22Rv1 (cell line): Measurements from ENCODE around the gene LRIT3.
A peak's percentile ranks its signal among the peaks of the same experiment; 100 is the strongest.
"Not testable (repeated sequence)": the region's sequence is repeated elsewhere in the genome, so short reads cannot be mapped to it uniquely, and the experiment has no call there.

Source experiments
- H3K27ac ChIP-seq: fragments of 450-650 bp; 2 replicates; pipeline ENCODE4 v1.5.1; 2017
- ZFX ChIP-seq: fragments of 450-650 bp; IDR thresholded peaks from 2 replicates; pipeline ENCODE4 v1.6.1; 2017; ENCODE audit warnings: antibody characterized with exemption, borderline replicate concordance
- TF ChIP-seq, protein P1 (sequence below): fragments of 450-650 bp; IDR thresholded peaks from 2 replicates; pipeline ENCODE4 v1.5.1; 2017; ENCODE audit warnings: mild to moderate bottlenecking

The LRIT3 gene

DNA sequence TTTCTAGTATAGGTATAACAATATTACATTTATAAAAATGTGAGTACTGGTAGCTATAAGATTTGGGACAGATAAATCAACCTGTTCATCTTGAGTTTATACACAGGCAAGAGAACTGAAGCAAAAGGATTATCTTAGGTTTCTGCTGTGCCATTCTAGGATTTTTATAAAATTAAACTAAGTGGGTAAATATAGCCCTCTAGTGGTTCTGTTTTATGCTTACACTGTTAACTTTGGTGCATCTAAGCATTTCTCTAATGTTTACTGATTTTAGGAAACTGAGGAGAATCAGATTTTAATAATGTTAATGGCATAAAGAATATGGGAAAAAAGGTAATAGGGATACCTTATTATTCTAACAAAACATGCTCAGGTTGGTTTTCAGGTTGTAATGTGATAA lies 21.2 kb upstream of the LRIT3 start:
- H3K27ac ChIP-seq, result no peak overlapping the region
- TF ChIP-seq, protein P1, sequence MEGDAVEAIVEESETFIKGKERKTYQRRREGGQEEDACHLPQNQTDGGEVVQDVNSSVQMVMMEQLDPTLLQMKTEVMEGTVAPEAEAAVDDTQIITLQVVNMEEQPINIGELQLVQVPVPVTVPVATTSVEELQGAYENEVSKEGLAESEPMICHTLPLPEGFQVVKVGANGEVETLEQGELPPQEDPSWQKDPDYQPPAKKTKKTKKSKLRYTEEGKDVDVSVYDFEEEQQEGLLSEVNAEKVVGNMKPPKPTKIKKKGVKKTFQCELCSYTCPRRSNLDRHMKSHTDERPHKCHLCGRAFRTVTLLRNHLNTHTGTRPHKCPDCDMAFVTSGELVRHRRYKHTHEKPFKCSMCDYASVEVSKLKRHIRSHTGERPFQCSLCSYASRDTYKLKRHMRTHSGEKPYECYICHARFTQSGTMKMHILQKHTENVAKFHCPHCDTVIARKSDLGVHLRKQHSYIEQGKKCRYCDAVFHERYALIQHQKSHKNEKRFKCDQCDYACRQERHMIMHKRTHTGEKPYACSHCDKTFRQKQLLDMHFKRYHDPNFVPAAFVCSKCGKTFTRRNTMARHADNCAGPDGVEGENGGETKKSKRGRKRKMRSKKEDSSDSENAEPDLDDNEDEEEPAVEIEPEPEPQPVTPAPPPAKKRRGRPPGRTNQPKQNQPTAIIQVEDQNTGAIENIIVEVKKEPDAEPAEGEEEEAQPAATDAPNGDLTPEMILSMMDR, result peak; percentile 68
- TF ChIP-seq ZFX, result no peak

DNA sequence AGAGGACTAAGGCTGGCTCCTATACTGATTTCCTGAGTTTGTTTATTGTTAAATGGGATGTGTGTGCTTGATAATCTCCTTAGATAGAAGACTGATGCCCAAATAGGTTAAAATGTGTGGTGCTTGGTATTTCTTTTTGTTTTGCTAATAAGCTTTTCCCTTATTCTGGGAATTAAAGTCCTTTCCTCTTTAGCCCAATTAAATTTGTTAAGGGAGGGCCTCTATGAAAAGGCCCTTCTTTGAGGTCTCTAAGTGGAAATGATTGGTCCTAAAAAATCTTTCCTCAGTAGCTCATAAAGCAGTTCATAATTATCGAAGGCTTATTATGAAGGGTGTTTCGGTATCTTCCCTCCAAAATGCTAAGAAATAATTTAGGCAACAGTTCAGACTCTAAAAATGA lies 20.2 kb upstream of the LRIT3 start, which contains the start of gene RRH:
RRH (plus strand) TSS at position 301 of the 400 bp plus-strand sequence; CDS start at position 357, 56 bp downstream.
- TF ChIP-seq, protein P1, result no peak
- TF ChIP-seq ZFX, result no peak
- no peak within 1 kb of the TSS for H3K27ac ChIP-seq

DNA sequence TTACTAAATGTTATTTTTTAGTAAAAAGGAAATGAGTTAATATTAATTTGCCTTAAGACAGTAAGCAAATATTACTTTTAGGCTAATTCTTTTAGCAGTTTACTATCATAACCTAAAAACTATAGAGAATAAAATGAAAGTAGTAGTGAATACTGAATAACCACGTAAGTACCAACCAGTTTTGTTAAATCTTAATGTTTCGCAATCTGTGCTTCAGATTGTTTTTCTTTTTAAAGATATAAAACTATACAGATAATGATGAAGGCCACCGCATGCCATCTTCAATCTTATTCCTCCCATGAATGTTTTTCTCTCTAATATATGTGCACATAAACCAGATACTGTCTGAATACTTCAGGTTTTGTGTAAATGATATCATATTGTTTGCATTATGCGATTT lies 14.2 kb upstream of the LRIT3 start:
- no peak overlapping the region for H3K27ac ChIP-seq
- no peak for TF ChIP-seq ZFX
- TF ChIP-seq, protein P1, result no peak

DNA sequence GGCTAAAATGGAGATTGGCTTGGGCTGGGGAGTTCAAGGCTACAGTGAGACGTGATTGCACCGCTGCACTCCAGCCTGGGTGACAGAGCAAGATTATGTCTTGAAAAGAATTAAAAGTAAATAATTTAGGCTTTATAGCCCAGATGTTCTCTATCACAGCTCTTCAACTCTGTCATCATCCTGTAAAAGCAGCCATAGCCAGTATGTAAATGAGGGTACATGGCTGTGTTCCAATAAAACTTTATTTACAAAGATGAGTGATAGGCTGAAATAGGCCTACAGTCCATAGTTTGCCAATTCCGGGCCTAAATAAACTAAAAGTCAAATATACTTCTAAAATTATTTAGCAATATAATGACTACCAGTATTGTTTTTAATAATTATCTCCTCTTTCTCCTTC lies 10.9 kb upstream of the LRIT3 start:
- no peak for TF ChIP-seq ZFX
- TF ChIP-seq, protein P1, result no peak
- no peak overlapping the region for H3K27ac ChIP-seq

DNA sequence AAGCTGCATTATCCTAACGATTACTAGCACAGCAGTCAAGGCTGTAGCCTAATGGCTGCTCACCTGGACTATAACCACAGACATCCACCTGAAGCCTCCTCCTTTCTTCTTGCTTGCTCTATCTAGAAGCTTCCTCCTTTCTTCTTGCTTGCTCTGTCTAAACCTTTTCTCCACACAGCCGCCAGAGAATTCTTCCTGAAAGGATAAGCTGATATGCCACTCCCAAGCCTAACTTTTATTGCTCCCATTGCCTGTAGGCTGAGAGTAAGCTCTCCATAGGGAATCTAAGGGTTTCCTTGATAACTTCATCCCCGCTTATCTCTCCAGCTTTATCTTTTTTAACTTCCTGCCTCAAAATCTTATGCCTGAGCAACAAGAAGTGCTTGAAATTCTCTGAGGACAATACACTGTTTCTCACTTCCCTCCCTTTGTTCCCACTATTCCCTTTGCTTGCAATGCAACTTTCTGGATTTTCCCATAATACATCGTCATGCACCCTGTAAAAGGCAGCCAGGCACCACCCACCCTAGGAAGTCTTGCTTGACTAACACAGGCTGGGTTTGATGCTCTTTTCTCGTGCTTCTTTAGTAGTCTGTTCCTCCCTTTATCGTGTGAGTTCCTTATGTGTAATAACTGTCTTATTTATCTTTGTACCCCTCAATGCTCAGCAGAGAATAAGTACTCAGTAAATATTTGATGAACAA lies 1.4 kb upstream of the LRIT3 start:
- H3K27ac ChIP-seq, result no peak overlapping the region
- TF ChIP-seq, protein P1, result no peak
- no peak for TF ChIP-seq ZFX

DNA sequence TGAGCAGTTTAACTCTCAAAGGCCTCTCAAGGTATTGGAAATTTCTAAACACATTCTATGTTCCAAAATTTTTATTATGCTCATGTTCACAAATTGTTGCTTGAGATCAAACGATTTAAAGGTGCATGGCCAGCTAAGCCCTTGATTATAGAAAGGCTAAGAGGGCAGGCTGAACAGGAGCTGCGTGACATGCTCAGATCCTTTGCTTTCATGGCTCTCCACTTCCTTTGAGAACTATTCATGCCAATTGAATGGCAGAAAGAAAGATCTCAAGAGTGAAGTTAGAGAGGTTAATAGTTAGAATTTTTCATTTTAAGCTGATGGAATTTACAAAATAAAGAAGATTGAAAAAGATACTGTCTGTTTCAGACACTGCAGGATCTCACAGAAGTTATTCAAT lies 594 bp downstream of the LRIT3 start:
- TF ChIP-seq ZFX, result no peak
- TF ChIP-seq, protein P1, result no peak
- no peak overlapping the region for H3K27ac ChIP-seq

DNA sequence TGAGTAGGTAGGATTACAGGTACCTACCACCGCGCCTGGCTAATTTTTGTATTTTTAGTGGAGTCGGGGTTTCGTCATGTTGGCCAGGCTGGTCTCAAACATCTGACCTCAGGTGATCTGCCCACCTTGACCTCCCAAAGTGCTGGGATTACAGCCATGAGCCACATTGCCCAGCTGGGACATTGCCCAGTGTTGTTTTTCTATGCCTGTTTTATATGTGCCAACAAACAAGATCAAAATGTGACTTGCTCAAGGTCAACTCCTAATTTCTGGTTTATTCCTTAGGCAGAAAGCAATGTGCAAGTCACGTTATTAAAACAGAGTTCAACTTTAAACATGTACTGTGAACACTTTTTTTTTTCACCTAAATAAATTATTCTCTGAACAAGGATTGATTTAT lies 2.7 kb downstream of the LRIT3 start:
- TF ChIP-seq, protein P1, result no peak
- TF ChIP-seq ZFX, result no peak
- no peak overlapping the region for H3K27ac ChIP-seq

DNA sequence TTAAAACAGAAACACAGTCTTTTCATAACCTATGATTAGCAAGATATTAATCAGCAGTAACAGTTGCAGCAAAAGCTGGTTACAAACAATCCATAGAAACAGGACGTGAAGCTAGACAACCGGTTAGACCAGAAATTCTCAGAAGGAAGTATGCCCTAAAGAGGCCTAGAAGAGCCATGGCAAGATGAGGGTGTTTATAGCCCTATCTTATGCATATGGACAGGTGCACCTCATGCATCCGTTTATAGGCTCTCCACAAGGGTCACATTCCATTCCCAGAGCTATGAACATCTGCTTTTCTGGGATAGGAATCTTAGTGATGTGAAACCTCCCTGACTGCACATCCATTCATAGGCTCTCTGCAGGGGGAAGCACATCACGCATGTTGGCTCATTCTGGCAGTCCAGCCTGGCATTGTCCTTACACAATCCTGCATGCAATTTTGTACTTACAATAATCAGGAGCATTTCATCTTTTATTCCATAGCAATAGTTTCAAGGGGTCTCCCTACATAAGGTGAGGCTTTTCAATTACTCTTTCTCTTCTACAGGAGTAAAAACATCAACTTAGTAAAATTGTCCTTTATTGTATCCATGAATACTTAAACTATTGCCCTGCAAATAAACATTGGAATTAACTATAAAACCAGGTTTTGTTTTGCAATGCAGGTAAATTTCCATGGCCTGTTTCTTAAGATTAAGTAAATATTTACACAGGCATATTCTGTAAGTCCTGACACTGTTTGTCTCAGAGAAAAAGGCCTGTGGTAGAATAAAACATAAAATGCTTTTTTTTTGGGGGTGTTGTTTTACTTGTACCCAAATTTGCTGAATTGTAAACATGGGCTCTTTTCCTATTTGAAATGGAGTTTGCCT lies 11.8 kb downstream of the LRIT3 start:
- not testable (repeated sequence) for H3K27ac ChIP-seq
